ENCODE results near the gene GRK5.

Gene GRK5

DNA sequence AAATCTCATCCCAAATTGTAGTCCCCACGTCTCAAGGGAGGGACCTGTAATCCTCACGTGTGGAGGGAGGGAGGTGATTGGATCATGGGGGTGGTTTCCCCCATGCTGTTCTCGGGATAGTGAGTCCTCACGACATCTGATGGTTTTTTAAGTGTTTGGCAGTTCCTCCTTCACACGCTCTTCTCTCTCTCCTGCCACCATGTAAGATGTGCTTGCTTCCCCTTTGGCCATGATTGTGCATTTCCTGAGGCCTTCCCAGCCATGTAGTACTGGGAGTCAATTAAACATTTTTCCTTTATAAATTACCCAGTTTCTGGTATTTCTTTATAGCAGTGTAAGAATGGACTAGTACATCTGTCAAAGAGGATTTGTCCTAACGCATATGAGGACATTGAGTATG, 275.6 kb downstream of the GRK5 start:
- no peak for DNase-seq (ENCODE audit: low read depth)

DNA sequence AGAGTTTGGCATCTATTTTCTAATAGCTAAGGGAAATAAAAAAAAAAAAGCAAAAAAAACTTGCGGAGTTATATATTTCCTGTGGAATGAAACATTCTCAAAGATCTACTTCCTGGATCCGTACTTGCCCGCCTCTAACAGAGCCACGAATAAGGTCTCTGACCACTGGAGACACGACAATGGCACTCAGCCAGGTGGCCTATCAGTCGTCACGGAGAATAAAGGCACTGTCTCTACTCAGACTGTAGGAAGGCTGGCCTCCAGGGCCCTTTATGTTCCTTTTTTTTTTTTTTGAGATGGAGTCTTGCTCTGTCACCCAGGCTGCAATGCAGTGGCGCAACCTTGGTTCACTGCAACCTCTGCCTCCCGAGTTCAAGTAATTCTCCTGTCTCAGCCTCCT, 276.5 kb downstream of the GRK5 start:
- DNase-seq (ENCODE audit: low read depth), result no peak

DNA sequence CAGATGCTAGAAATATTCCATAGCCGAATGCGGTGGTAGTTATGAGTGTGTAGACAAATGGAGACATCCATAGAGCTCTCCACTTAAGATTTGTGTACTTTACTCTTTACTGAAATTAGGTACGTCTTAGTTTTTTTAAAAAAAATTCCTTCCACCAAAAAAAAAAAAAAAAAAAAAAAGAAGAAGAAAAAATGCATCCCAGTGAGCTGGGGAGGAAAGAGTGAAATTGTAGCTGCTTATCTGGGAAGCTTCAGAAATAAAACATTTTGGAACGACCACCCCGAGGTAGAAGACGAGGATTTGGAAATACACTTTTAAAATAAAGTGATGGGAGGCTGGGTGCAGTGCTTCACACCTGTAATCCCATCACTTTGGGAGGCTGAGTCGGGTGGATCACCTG, 281.3 kb downstream of the GRK5 start:
- no peak for DNase-seq (ENCODE audit: low read depth)

DNA sequence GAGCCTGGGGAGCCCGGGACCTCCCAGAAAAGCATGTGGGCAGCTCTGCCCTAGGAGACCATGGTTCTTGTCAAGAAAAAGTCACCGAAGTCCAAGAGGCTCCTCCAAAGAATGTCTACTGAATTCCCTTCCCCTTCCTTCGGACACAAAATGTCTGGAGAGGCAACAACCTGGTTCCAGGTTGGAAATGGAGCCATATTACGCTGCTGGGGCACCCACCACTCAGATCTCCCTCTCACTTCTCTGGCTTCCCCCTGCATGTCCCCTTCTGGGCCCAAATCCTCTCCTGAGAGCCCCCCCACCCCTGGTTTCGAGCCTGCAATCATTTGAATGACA, 282.6 kb downstream of the GRK5 start:
- no peak for DNase-seq (ENCODE audit: low read depth)

DNA sequence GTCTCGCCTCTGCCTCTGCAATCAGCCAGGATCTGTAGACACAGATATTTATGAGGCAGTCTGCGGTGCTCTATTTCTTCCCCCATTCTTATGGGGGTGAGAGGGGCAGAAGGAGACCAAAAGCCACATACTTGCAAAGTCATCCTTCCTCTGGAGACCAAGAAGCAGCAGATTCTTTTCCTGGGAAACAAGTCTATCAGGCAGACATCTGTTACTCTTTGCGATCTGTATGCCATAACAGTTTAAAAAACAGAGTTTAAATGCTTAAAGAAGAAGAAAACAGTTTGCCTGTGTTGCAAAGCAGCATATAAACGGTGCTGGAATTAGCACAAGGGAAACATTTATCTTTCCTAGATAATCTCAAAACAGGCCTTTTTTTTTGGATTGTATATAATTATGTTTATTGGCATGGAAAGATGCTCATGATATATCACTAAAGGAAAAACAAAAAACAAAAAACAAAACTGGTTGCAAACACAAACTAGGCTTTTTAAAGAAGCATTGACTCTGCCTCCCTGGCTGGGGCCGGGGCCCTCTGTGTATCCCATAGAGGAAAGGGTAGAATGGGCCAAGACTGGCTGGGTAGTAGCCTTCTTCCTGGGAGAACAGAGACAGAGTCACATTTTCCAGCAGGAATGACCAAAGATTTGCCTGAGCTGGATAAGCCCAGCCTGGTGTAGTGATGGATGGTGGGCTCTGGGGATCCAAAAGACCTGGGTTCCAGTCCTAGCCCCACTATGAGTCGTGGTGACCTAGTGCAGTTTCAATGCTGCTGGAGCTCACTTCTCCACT, 284.8 kb downstream of the GRK5 start:
- no peak for DNase-seq (ENCODE audit: low read depth)

DNA sequence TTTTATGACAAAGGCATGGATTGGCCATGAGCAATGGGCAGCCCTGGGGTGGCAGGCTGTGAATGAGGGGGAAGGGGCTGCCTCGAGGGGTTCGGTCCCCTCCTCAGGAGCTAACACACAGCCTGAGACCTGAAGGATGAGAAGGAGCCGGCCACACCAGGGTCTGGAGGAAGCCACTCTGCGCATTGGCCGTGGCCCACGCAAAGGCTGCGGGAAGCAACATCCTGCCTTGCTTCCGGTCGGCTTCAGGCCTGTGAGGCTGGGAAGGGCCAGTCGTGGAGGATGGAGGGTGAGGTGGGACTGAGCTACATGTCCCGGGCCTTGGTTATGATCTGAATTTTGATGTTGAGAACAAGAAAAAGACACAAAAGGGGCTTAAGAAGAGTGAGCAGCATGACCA, 285.8 kb downstream of the GRK5 start:
- no peak for DNase-seq (ENCODE audit: low read depth)

DNA sequence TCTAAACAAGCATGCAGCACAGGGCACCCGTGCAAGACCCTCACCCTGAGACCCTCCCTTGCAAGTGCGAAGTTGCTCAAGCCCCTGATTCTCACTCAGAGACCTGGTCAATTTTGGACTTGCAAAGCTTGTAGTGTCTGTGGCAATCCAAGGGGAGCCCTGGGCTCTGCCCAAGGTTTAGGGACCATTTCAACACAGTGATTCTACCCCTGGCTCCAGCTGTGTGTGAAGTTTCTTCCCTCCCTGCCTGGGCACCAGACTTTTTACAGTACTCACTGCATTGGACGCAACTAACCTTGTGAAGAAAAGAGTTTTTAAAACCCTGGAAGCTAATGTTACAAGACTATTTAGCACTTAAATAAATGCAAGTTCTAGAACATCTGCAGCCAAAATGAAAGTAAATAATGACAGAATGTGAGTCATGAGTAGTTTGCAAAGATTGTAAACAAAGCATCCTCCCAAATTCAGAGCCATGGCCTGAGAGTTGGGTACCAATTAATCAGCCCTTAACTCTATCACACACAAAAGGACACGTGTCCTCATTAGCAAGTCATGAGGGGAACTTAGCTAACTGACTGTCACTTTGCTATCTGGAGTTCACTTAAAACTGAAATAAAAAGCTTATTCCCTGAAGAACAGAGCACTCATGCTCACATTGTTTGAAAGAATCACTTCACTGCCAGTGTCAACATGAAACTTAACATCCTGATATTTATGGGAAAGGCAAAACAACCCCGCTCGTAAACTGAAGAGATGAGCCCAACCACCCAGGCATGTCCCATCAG, 287.1 kb downstream of the GRK5 start:
- no peak for DNase-seq (ENCODE audit: low read depth)

DNA sequence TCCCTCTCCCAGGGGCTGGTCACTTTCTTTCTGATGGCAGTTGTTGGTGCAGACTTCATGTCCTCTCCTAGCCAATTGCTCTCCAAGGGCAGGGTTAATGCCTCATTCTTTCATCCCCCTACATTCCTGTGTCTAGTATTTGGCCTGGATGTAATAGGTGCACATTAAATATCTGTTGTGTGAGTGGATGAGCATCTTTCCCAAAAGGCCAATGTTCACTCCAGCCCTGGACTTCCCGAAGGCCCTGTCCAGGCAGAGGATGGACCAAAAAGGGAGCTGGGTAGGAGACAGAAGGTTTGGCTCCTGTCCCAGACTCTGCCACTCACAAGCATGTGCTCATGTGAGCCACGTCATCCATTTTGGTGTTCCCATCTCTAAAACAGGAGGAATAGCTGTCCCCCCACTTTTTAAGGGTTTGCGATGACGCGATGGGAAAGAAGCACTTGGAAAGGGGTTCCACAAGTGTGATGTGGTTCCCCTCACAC, 287.7 kb downstream of the GRK5 start:
- DNase-seq (ENCODE audit: low read depth), result no peak

DNA sequence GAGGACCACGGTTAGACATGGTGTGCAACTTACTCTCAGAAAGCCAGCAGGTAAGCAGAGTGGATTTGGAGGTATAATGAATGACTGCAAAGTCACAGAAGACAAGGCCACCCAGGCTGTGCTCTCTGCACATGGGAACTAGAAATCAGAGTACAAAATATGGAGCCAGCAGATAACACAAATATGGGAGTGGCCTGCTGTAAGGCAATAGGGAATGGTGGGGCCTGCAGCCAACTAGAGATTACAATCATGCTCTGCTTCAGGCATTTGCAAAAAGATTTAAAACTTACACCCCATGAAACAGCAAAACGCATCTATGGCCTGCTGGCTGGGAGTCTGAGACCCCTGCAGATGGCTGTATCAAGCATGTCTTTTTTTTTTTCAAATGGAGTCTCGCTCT, 288.2 kb downstream of the GRK5 start:
- no peak for DNase-seq (ENCODE audit: low read depth)

DNA sequence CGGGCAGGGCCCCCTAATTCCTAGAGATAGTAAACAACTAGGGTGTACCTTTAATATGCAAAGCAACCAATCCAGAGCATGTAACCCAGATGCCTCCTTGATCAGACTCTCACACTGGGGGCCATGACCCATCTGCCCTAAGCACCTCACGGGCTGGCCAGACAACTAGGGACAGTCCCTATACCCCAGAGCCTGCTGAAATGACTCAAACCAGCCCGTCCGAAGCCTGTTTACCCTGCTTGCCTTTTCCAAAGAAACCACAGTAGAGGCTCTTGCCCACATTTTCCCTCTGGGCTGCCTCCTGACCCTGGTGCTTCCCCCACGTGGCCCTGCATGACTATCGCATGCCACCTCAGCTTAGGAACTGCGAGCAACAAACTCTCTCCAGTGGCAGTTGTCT, 288.9 kb downstream of the GRK5 start:
- DNase-seq (ENCODE audit: low read depth), result peak; percentile 42

DNA sequence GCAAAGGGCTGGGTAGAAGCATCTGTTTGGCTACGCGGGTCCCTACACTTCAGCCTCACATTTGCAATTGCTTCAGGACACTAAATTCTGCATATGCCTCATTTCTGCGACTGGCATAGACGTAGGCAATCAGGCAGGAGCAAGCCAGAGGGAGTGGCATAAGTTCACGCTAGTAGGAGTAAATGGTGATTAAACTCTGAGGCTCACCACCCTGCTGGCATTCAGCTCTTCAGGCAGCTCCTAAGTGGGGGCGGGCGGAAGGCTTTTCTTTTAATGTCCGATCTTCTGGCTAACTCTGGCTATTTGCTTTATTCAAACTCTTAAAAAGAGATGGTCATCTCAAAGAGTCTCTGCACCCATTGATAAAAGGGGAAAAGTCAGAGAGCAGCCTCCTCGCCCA, 289.9 kb downstream of the GRK5 start:
- DNase-seq (ENCODE audit: low read depth), result no peak

DNA sequence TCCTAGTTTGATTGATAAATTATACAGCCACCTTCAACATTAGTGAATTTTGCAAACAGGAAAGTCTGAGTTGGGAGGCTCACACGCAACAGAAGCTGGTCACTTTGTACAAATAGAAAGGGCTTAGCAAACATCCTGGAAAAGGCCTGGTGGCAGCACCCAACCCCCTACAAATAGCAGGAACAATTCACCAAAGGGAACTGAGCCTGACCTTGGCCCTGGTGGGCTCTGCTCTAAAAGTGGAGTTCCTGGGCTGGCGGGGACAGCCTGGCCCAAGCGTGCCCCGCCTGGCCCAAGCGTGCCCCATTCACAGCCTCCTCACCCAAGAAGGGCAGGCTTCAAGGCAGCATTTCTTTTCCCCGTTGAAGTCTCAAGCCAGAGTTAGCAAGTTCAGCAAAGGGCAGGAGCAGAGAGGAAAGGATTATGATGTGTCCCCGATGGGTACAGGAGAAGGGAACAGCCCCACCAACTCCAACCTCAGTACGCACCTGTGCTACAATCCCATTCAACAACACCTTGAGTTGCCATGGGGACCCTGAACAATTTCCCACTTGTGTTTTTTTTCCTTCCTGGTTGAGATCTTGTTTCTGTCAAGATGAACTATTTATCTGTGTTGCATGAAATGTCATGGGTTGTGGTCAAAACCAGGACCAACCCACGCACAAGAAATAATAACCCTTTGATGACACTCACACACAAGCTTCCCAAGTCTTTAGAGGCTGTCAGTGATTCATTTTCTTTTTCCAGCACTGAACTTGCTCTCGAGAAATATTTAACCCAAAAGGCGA, 291.7 kb downstream of the GRK5 start:
- no peak for DNase-seq (ENCODE audit: low read depth)

DNA sequence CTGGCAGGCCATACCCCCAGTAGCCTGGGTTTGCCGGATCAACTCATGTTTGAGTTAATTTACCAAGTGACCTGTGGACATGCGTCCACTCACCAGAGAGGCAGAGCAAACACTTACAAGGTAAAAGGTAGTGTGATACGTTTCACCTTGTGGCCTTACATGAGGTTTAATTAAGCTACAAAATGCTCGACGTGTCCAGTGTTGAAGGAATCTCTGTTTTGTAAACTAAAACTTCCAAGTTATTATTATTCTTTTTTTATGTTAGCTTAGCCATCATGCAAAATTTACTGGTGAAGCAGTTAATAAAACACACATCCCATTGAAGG, 292.3 kb downstream of the GRK5 start:
- DNase-seq (ENCODE audit: low read depth), result no peak

DNA sequence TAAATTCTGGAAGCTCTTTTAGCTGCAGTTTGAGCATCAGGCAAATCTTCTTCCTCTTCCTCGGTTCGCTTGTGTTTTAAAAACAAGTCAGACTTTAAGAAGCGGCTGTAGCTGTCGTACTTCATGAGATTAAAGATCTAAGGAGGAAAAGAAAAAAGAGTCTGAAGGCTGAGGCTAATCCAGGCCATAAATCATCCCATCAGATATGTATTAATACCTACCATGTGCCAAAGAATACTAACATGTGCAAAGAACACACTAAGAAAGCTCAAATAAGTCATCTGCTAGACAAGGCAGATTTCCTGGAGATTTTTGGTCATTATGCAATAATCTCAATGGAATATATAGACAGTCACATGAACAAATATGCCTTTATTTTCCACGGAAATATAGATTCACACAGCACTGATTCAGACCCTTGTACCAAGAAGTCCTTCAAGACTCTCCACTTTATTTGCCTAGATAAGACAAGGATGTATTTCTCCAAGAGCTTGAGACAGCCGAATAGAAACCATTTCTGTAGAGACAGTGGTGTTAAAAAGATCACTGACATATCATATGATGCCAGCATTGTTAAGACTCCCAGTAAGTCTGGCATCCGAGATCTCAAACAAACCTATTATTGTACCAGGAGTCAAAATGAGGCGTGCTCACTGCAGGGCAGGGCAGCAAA, 292.9 kb downstream of the GRK5 start:
- no peak for DNase-seq (ENCODE audit: low read depth)

DNA sequence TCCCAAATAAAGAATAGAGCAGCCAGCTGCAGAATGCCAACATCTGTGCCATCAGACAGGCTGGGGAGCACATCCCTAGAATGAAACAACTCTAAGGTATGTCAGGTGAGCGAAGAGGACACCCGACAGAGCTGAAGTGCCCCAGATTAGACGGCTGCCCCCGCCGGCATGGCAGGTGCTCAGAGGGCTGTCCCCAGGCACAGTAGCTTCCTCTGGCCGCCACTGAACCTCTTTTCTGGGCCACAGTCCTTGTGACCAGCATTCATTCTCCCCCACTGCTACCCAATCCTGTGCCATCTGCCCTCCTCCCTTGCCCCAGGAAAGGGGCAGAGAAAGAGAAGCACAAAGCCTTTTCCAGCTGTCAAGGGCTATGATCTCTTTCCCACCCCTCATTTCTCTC, 293.4 kb downstream of the GRK5 start:
- DNase-seq (ENCODE audit: low read depth), result no peak

DNA sequence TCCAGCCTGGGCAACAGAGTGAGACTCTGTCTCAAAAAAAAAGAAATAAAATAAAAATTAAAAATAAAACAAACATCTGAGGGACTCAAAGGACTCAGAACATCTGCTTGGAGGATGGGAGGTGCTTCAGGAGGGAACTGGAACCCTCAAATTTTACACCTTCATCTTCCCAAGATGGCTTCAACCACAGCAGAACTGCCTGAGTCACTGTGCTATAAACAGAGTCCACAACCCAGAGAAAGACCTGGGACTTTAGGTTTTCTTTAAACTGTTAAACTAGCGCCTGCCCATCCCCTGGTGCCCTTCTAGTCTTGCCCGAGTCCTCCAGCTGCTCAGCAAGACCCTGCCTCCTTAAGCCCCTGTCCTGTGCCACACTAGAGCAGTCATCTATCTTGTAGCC, 294.3 kb downstream of the GRK5 start:
- DNase-seq (ENCODE audit: low read depth), result no peak

DNA sequence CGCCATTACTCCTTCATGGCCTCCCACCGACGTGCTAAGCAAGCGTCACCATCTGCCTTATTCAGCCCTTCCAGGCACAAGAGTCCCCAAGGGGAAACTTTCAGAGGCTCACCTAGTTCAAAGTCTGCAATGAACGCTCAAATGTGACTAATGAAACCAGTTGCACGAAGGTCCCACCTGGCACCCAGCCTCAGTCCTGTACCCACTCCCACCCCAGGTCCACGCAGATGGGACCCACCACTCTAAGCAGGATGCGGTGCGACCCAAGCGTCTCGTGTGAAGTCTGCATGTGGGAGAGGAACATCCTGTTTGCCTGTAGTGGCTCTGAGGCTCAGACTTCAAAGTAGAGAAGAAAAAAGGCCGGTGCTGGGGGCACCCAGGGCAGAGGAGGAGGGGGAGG, 294.8 kb downstream of the GRK5 start:
- DNase-seq (ENCODE audit: low read depth), result peak; percentile 68

DNA sequence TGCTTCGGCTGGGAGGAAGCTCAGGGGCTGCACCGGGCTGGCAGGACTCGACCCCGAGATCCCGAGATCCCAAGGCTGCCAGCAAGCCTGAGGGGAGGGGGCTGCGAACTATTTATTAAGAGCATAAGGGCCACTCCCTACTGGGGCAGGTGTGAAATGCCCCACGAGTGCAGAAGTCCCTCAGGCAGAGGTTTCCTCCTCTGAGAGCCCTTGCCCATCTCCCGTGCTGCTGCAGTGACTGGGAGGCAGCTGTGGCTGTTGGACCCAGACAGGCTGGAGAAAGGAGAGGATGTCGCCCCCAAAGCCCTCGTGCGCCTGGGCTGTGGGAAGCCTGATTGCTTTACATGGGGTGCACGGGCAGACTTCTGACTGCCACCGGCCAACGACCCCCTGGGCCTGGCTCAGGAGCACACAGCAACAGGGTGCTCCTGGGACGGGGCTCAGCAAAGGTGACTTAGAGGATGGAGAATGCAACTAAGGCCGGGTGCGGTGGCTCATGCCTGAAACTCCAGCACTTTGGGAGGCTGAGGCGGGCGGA, 295.3 kb downstream of the GRK5 start:
- DNase-seq (ENCODE audit: low read depth), result no peak

DNA sequence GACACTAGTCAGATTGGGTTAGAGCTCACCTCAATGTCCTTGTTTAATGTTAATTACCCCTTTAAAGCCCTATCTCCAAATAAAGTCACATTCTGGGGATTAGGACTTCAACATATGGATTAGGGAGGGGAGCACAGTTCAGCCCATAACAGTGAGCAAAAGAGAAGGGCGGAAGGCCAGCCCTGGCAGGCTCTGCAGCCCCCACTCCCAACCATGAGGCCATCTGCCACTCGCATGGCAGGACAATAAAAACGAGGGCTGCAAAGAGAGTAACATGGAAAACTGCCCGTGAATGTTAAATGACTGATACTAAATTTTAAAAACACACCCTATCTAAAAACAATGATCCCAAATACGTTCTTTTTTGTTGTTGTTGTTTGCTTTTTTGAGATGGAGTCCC, 296.4 kb downstream of the GRK5 start:
- no peak for DNase-seq (ENCODE audit: low read depth)

DNA sequence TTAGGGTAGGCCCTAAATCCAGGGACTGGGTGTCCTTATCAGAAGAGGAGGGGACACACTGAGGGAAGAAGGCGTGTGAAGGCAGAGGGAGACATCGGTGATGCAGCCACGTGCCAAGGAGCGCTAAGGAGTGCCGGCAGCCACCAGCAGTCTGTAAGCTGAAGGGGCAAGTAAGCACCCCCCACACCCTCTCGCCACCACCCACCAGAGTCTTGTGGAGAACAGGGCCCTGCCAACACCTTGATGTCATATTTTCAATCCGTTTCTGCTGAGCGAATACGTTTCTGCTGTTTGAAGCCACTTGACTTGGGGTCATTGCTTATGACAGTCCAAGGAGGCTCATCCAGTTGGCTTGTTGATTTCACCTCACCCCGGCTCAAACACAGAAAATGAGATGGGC, 297.3 kb downstream of the GRK5 start:
- DNase-seq (ENCODE audit: low read depth), result no peak

DNA sequence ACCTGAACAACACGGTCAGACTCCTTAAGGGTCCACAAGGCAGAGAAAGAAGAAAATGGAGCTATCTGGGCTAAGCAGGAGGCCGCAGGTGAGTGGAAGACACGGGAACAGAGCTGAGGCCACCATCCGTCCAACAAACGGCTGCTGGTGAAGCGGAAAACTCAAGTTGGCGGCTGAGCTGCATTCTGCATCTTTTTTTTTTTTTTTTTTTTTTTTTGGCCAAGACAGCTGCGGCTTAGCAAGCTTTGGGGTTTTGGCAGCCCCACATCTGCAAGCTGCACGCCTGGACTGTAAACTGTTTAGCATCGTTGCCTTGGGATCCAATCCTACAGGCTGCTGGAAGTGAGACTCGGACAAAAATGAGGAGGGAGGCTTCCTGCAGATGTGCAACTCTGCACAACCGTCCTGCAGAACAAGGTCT, 297.8 kb downstream of the GRK5 start:
- DNase-seq (ENCODE audit: low read depth), result no peak
